Liver (tissue), 9 donors: ENCODE measurements around the gene DNAH3. TPM values are rescaled to one million over a fixed set of nuclear protein-coding genes. Genes with fewer than 3 reads are reported as not detected.

Experiments
- DNase-seq: peaks from one replicate; pipeline ENCODE4 v3.0.0-alpha.2; 2017; ENCODE audit warnings: low spot score
- H3K27ac ChIP-seq, 2 donors: one replicate each; pipeline ENCODE4 v1.7.0; 2013; ENCODE audit warnings: inconsistent platforms in 2 of 2, low read length in 2 of 2, control low read depth in 1 of 2, low read depth in 1 of 2, mild to moderate bottlenecking in 1 of 2
- H3K27me3 ChIP-seq, 4 donors: one replicate each; pipeline versions ENCODE4 v1.6.1 to v1.7.0; 2013; ENCODE audit warnings: low read length in 3 of 4, inconsistent platforms in 1 of 4, mild to moderate bottlenecking in 1 of 4, moderate library complexity in 1 of 4; ENCODE audit not compliant: control insufficient read depth in 4 of 4, insufficient read depth in 4 of 4
- H3K36me3 ChIP-seq, 4 donors: one replicate each; pipeline versions ENCODE4 v1.6.1 to v1.7.0; 2013; ENCODE audit warnings: low read length in 3 of 4, mild to moderate bottlenecking in 3 of 4, low read depth in 1 of 4, moderate library complexity in 1 of 4; ENCODE audit not compliant: control insufficient read depth in 4 of 4, insufficient read depth in 3 of 4
- H3K4me1 ChIP-seq, 4 donors: one replicate each; pipeline versions ENCODE4 v1.6.1 to v1.7.0; 2013; ENCODE audit warnings: low read length in 3 of 4, mild to moderate bottlenecking in 3 of 4, moderate library complexity in 1 of 4; ENCODE audit not compliant: control insufficient read depth in 4 of 4, insufficient read depth in 4 of 4
- H3K4me3 ChIP-seq, 3 donors: one replicate each; pipeline versions ENCODE4 v1.6.1 to v1.7.0; 2013; ENCODE audit warnings: low read length in 3 of 3, control low read depth in 1 of 3, low read depth in 1 of 3, mild to moderate bottlenecking in 1 of 3
- H3K9ac ChIP-seq, 2 donors: one replicate each; pipeline ENCODE4 v1.7.0; 2013; ENCODE audit warnings: low read length in 2 of 2, mild to moderate bottlenecking in 2 of 2, moderate library complexity in 2 of 2, control low read depth in 1 of 2, low read depth in 1 of 2
- H3K9me3 ChIP-seq, 4 donors: one replicate each; pipeline versions ENCODE4 v1.6.1 to v1.7.0; 2013; ENCODE audit warnings: low read length in 3 of 4; ENCODE audit not compliant: control insufficient read depth in 4 of 4
- EGR1 ChIP-seq, 2 donors: IDR thresholded peaks; 2 replicates each; pipeline ENCODE4 v1.6.1; 2016 to 2018; ENCODE audit warnings: antibody characterized with exemption in 2 of 2, low read depth in 2 of 2
- FOXA1 ChIP-seq: IDR thresholded peaks from 2 replicates; pipeline ENCODE4 v1.6.1; 2016; ENCODE audit warnings: antibody characterized with exemption
- FOXA2 ChIP-seq: IDR thresholded peaks from 2 replicates; pipeline ENCODE4 v1.6.1; 2016; ENCODE audit warnings: antibody characterized with exemption
- GABPA ChIP-seq, 2 donors: IDR thresholded peaks in 1 of 2; conservative IDR thresholded peaks in 1 of 2; 2 replicates each; pipeline ENCODE4 v1.6.1; 2016; ENCODE audit warnings: antibody characterized with exemption in 2 of 2, mild to moderate bottlenecking in 1 of 2, moderate library complexity in 1 of 2
- HNF4A ChIP-seq, 2 donors: conservative IDR thresholded peaks; 2 replicates each; pipeline ENCODE4 v1.6.1; 2016; ENCODE audit warnings: antibody characterized with exemption in 2 of 2, mild to moderate bottlenecking in 2 of 2
- HNF4G ChIP-seq: IDR thresholded peaks from 2 replicates; pipeline ENCODE4 v1.6.1; 2016; ENCODE audit warnings: antibody characterized with exemption
- JUND ChIP-seq, 2 donors: IDR thresholded peaks; 2 replicates each; pipeline ENCODE4 v1.6.1; 2016; ENCODE audit warnings: antibody characterized with exemption in 2 of 2
- NR2F2 ChIP-seq: IDR thresholded peaks from 2 replicates; pipeline ENCODE4 v1.6.1; 2016; ENCODE audit warnings: antibody characterized with exemption
- RAD21 ChIP-seq, 2 donors: IDR thresholded peaks; 2 replicates each; pipeline ENCODE4 v1.6.1; 2016; ENCODE audit warnings: antibody characterized with exemption in 2 of 2, mild to moderate bottlenecking in 2 of 2
- RXRA ChIP-seq, 2 donors: IDR thresholded peaks; 2 replicates each; pipeline ENCODE4 v1.6.1; 2017 to 2018; ENCODE audit warnings: antibody characterized with exemption in 2 of 2, mild to moderate bottlenecking in 1 of 2
- SP1 ChIP-seq: IDR thresholded peaks from 2 replicates; pipeline ENCODE4 v1.6.1; 2018; ENCODE audit warnings: antibody characterized with exemption, mild to moderate bottlenecking
- TAF1 ChIP-seq: conservative IDR thresholded peaks from 2 replicates; pipeline ENCODE4 v1.6.1; 2016; ENCODE audit warnings: antibody characterized with exemption, mild to moderate bottlenecking
- YY1 ChIP-seq: IDR thresholded peaks from 2 replicates; pipeline ENCODE4 v1.6.1; 2016; ENCODE audit warnings: antibody characterized with exemption, mild to moderate bottlenecking
- WGBS: extraction: QIAGEN DNeasy Blood & Tissue Kit; methylation state at CpG from one replicate; pipeline ENCODE4 v1.1.7; 2013; 5-methylcytosine and 5-hydroxymethylcytosine counted together
- polyA plus RNA-seq, 2 donors: library from polyadenylated mRNA; stranded (reverse) in 1 of 2; unstranded in 1 of 2; fragments of 200-250 nt in 1 of 2; fragments of >200 nt in 1 of 2; fragmentation: Nextera tagmentation in 1 of 2; extraction: Ambion mirVana in 1 of 2; gene quantifications; one replicate each; pipeline versions ENCODE4 v1.2.1 to v1.2.3, GENCODE V29; 2013 to 2015
- total RNA-seq, 2 donors: library from RNA; depleted of rRNA; stranded (reverse); fragments of >200 nt; gene quantifications; one replicate each; pipeline ENCODE4 v1.2.3, GENCODE V29; 2014
- TF ChIP-seq, protein P1 (sequence below): fragments of 150-350 bp; IDR thresholded peaks from 2 replicates; pipeline ENCODE4 v1.5.1; 2017; ENCODE audit warnings: improper control_type of control experiment, low read depth, low read length; ENCODE audit not compliant: missing input control
- TF ChIP-seq, protein P2 (sequence below): IDR thresholded peaks from 2 replicates; pipeline ENCODE4 v1.6.1; 2016; ENCODE audit warnings: antibody characterized with exemption
- TF ChIP-seq, protein P3 (sequence below): IDR thresholded peaks from 2 replicates; pipeline ENCODE4 v1.6.1; 2016; ENCODE audit warnings: antibody characterized with exemption
- TF ChIP-seq, protein P4 (sequence below): IDR thresholded peaks from 2 replicates; pipeline ENCODE4 v1.6.1; 2016; ENCODE audit warnings: antibody characterized with exemption
- TF ChIP-seq, protein P5 (sequence below): IDR thresholded peaks from 2 replicates; pipeline ENCODE4 v1.6.1; 2016; ENCODE audit warnings: antibody characterized with exemption, mild to moderate bottlenecking
- donor health status: healthy.
- donor health status: healthy.
- donor health status: healthy.
- donor health status: healthy.
- donor health status: healthy.

The DNAH3 gene
- total and polyA plus RNA-seq, 4 donors, result not detected

DNA sequence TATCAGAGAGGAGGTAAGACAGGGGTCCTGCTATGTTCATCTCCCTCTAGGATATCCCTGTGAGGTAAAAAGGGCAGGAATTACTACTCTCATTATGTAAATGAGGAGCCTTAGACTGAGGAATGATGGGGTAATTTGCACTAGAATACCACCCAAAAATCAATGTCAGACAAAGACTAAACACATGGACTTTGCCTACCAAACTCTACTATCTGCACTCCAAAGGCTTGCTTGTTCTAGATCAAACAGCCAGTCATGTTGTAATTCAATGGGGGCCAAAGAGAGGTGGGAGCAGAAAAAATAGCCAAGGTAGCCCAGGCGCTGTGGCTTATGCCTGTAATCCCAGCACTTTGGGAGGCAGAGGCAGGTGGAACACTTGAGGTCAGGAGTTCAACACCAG is 129.3 kb downstream of the DNAH3 start:
- DNase-seq, result no peak
- TF ChIP-seq RAD21 (IDR thresholded peaks at IDR 0.05) (peak in 1 of 2 donors; percentile 27), EGR1 (IDR thresholded peaks at IDR 0.05; ENCODE audit: low read depth in 2 of 2) (no peak), GABPA (IDR thresholded peaks at IDR 0.05 in 1 of 2, conservative IDR thresholded peaks at IDR 0.05 in 1 of 2) (no peak), FOXA2 (no peak), FOXA1 (no peak), YY1 (peak; percentile 80), HNF4A (conservative IDR thresholded peaks at IDR 0.05) (peak; percentile 91 to 92), NR2F2 (no peak), TAF1 (no peak), JUND (IDR thresholded peaks at IDR 0.05) (peak in 1 of 2 donors; percentile 57), SP1 (peak; percentile 79), HNF4G (peak; percentile 70), RXRA (IDR thresholded peaks at IDR 0.05) (peak; percentile 82 to 90)
- TF ChIP-seq, protein P1, sequence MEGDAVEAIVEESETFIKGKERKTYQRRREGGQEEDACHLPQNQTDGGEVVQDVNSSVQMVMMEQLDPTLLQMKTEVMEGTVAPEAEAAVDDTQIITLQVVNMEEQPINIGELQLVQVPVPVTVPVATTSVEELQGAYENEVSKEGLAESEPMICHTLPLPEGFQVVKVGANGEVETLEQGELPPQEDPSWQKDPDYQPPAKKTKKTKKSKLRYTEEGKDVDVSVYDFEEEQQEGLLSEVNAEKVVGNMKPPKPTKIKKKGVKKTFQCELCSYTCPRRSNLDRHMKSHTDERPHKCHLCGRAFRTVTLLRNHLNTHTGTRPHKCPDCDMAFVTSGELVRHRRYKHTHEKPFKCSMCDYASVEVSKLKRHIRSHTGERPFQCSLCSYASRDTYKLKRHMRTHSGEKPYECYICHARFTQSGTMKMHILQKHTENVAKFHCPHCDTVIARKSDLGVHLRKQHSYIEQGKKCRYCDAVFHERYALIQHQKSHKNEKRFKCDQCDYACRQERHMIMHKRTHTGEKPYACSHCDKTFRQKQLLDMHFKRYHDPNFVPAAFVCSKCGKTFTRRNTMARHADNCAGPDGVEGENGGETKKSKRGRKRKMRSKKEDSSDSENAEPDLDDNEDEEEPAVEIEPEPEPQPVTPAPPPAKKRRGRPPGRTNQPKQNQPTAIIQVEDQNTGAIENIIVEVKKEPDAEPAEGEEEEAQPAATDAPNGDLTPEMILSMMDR, result no peak
- TF ChIP-seq, protein P2, sequence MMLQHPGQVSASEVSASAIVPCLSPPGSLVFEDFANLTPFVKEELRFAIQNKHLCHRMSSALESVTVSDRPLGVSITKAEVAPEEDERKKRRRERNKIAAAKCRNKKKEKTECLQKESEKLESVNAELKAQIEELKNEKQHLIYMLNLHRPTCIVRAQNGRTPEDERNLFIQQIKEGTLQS, result no peak
- TF ChIP-seq, protein P3, sequence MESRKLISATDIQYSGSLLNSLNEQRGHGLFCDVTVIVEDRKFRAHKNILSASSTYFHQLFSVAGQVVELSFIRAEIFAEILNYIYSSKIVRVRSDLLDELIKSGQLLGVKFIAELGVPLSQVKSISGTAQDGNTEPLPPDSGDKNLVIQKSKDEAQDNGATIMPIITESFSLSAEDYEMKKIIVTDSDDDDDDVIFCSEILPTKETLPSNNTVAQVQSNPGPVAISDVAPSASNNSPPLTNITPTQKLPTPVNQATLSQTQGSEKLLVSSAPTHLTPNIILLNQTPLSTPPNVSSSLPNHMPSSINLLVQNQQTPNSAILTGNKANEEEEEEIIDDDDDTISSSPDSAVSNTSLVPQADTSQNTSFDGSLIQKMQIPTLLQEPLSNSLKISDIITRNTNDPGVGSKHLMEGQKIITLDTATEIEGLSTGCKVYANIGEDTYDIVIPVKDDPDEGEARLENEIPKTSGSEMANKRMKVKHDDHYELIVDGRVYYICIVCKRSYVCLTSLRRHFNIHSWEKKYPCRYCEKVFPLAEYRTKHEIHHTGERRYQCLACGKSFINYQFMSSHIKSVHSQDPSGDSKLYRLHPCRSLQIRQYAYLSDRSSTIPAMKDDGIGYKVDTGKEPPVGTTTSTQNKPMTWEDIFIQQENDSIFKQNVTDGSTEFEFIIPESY, result peak; percentile 49
- TF ChIP-seq, protein P4, sequence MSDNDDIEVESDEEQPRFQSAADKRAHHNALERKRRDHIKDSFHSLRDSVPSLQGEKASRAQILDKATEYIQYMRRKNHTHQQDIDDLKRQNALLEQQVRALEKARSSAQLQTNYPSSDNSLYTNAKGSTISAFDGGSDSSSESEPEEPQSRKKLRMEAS, result peak; percentile 65
- WGBS, result 37% methylated on average over 1 of the region's 1 CpG
- no peak overlapping the region for H3K27ac ChIP-seq
- no peak overlapping the region for H3K4me3 ChIP-seq
- no peaks in the 10 kb centered on the region for H3K27me3 ChIP-seq
- H3K9me3 ChIP-seq, result no peaks in the 10 kb centered on the region
- no peaks in the 10 kb centered on the region for H3K4me1 ChIP-seq
- no peak overlapping the region for H3K9ac ChIP-seq
- no peaks in the 10 kb centered on the region for H3K36me3 ChIP-seq

DNA sequence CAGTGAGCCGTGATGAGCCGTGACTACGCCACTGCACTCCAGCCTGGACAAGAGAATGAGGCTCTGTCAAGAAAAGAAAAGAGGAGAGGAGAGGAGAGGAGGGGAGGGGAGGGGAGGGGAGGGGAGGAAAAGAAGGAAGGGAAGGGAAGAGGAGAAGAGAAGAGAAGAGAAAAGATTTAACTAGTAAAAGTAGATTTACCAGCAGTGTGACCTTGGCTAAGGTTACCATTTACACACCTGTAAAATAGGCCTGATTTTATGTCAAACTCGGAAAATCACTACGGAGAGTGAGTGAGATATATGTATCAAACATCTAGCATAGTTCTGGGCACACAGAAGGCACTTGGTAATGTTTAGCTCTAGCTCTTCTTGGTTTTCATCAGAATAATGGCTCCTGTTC is 140.8 kb downstream of the DNAH3 start:
- H3K36me3 ChIP-seq, result no peaks in the 10 kb centered on the region
- no peaks in the 10 kb centered on the region for H3K9me3 ChIP-seq
- no peak overlapping the region for H3K4me3 ChIP-seq
- no peak for TF ChIP-seq RAD21 (IDR thresholded peaks at IDR 0.05)
- no peak for TF ChIP-seq NR2F2
- TF ChIP-seq YY1, result no peak
- TF ChIP-seq EGR1 (IDR thresholded peaks at IDR 0.05; ENCODE audit: low read depth in 2 of 2), result no peak
- no peak for TF ChIP-seq HNF4A (conservative IDR thresholded peaks at IDR 0.05)
- TF ChIP-seq, protein P1, result no peak
- TF ChIP-seq RXRA (IDR thresholded peaks at IDR 0.05), result no peak
- no peak for TF ChIP-seq GABPA (IDR thresholded peaks at IDR 0.05 in 1 of 2, conservative IDR thresholded peaks at IDR 0.05 in 1 of 2)
- TF ChIP-seq, protein P5, sequence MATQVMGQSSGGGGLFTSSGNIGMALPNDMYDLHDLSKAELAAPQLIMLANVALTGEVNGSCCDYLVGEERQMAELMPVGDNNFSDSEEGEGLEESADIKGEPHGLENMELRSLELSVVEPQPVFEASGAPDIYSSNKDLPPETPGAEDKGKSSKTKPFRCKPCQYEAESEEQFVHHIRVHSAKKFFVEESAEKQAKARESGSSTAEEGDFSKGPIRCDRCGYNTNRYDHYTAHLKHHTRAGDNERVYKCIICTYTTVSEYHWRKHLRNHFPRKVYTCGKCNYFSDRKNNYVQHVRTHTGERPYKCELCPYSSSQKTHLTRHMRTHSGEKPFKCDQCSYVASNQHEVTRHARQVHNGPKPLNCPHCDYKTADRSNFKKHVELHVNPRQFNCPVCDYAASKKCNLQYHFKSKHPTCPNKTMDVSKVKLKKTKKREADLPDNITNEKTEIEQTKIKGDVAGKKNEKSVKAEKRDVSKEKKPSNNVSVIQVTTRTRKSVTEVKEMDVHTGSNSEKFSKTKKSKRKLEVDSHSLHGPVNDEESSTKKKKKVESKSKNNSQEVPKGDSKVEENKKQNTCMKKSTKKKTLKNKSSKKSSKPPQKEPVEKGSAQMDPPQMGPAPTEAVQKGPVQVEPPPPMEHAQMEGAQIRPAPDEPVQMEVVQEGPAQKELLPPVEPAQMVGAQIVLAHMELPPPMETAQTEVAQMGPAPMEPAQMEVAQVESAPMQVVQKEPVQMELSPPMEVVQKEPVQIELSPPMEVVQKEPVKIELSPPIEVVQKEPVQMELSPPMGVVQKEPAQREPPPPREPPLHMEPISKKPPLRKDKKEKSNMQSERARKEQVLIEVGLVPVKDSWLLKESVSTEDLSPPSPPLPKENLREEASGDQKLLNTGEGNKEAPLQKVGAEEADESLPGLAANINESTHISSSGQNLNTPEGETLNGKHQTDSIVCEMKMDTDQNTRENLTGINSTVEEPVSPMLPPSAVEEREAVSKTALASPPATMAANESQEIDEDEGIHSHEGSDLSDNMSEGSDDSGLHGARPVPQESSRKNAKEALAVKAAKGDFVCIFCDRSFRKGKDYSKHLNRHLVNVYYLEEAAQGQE, result no peak
- TF ChIP-seq, protein P4, result no peak
- TF ChIP-seq, protein P3, result no peak
- TF ChIP-seq, protein P2, result no peak
- no peaks in the 10 kb centered on the region for H3K4me1 ChIP-seq
- H3K27ac ChIP-seq, result no peak overlapping the region
- no peaks in the 10 kb centered on the region for H3K27me3 ChIP-seq
- no peak overlapping the region for H3K9ac ChIP-seq
- WGBS, result 92% methylated on average over 5 of the region's 5 CpGs
- no peak for DNase-seq
